ENCODE data around the gene ACAP3.

The ACAP3 gene

DNA sequence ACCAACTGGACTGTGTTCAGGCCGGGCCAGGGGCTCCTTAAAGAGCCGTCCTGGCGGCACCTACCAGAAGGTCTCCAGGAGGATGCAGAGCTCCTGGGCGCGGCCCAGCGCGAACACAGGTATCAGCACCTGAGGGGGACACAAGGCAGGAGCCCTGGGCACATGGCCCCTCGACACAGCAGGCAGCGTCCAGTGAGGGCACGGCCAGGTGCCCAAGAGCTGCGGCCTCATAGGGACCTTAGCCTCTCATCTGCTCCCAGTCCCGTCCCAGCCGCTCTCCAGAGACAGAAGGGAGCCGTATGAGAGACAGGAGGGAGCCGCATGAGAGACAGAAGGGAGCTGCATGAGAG is 6.5 kb upstream of the ACAP3 start:
- no peak overlapping the region for H3K27ac ChIP-seq (replicated peaks)
- H3K27me3 ChIP-seq (ENCODE audit: insufficient read depth, poor library complexity, severe bottlenecking) = no peaks in the 10 kb centered on the region
- no peak overlapping the region for H3K4me3 ChIP-seq (replicated peaks; ENCODE audit: insufficient read depth, low read length)
- DNase-seq (ENCODE audit: low read depth in 1 of 2, low spot score in 1 of 2) = no peak
- TF ChIP-seq, protein P1, sequence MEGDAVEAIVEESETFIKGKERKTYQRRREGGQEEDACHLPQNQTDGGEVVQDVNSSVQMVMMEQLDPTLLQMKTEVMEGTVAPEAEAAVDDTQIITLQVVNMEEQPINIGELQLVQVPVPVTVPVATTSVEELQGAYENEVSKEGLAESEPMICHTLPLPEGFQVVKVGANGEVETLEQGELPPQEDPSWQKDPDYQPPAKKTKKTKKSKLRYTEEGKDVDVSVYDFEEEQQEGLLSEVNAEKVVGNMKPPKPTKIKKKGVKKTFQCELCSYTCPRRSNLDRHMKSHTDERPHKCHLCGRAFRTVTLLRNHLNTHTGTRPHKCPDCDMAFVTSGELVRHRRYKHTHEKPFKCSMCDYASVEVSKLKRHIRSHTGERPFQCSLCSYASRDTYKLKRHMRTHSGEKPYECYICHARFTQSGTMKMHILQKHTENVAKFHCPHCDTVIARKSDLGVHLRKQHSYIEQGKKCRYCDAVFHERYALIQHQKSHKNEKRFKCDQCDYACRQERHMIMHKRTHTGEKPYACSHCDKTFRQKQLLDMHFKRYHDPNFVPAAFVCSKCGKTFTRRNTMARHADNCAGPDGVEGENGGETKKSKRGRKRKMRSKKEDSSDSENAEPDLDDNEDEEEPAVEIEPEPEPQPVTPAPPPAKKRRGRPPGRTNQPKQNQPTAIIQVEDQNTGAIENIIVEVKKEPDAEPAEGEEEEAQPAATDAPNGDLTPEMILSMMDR (IDR thresholded peaks at IDR 0.05; ENCODE audit: insufficient read depth, low read length) = no peak

DNA sequence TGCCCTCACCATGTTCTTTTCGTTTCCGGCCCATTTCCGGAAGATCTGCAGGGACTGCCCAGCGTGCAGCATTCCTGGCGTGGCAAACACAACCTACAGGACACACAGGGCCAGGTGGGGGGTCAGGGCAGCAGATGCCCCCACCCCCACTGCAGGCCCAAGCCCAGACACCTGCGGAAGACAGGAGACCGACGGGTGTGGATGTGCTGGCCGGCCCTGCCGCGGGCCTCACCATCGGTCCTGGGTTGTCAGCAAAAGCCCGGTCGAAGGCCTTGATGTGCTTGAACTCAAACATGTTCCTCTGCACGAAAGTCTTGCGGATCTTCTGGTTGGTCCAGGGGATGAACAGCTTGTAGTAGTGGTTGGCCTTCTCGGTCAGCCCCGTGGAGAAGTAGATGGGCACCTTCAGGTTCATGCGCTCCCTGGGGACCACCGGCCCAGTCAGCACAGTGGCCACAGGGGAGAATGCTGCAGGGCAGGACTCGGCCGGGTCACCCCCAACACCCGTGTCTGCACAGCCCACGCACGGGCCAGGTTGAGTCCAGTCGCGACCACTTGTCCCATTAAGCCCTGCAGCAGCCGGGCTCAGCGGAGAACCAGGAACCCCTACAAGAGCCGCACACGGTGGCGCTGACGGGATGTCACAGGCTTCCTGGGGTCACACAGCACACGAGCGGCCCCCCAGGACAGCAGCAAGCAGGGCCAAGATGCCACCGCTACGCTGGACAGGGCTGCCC is 5.9 kb upstream of the ACAP3 start:
- Histone ChIP-seq H3K4me3 (replicated peaks; ENCODE audit: insufficient read depth, low read length) (no peak overlapping the region), H3K27ac (replicated peaks) (no peak overlapping the region), H3K27me3 (ENCODE audit: insufficient read depth, poor library complexity, severe bottlenecking) (no peaks in the 10 kb centered on the region)
- no peak for DNase-seq (ENCODE audit: low read depth in 1 of 2, low spot score in 1 of 2)
- TF ChIP-seq, protein P2, sequence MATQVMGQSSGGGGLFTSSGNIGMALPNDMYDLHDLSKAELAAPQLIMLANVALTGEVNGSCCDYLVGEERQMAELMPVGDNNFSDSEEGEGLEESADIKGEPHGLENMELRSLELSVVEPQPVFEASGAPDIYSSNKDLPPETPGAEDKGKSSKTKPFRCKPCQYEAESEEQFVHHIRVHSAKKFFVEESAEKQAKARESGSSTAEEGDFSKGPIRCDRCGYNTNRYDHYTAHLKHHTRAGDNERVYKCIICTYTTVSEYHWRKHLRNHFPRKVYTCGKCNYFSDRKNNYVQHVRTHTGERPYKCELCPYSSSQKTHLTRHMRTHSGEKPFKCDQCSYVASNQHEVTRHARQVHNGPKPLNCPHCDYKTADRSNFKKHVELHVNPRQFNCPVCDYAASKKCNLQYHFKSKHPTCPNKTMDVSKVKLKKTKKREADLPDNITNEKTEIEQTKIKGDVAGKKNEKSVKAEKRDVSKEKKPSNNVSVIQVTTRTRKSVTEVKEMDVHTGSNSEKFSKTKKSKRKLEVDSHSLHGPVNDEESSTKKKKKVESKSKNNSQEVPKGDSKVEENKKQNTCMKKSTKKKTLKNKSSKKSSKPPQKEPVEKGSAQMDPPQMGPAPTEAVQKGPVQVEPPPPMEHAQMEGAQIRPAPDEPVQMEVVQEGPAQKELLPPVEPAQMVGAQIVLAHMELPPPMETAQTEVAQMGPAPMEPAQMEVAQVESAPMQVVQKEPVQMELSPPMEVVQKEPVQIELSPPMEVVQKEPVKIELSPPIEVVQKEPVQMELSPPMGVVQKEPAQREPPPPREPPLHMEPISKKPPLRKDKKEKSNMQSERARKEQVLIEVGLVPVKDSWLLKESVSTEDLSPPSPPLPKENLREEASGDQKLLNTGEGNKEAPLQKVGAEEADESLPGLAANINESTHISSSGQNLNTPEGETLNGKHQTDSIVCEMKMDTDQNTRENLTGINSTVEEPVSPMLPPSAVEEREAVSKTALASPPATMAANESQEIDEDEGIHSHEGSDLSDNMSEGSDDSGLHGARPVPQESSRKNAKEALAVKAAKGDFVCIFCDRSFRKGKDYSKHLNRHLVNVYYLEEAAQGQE (IDR thresholded peaks at IDR 0.05; ENCODE audit: insufficient replicate concordance, low read depth) = no peak
- peak; percentile 5; the same call in 1 of the 2 replicates for TF ChIP-seq POLR2AphosphoS5 (IDR thresholded peaks at IDR 0.05; ENCODE audit: low read depth)

DNA sequence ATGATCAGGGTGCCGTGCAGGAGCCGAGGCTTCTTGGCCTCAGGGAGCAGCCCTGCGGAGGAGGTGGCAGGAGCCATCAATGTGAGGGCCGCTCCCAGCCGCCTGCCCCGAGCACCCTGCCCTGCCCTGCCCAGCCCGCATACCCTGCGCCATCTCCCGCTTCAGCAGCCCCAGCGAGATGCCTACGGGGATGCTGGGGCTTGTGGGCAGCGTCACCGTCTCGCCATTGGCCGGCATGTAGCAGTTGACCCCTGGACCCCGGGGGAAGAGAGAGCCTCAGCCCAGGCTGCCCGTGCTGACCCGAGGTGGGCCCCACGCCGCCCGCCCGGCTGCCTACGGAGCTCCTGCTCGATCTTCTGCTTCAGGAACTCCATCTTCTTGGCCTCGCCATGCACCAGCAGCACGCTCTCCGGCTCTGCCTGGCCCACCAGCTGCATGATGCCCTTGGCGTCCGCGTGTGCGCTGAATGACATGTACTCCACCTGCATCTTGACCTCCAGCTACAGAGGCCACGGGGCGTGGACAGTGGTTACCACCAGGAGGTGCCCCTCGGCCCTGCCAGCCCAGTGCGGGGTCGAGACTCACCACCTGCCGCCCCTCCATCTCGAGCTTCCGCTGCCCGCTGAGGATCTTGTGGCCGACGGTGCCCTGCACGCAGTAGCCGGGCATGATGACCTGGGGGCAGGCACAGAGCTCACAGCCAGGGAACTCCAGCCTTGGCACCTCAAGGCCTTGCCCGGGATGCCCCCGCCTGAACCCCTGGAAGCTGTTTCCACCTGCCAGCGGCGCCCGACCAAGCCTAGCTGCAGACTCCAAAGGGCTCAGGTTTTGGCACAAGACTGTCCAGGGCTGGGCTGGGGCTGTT is 5.0 kb upstream of the ACAP3 start:
- TF ChIP-seq, protein P2 (IDR thresholded peaks at IDR 0.05; ENCODE audit: insufficient replicate concordance, low read depth) = no peak
- TF ChIP-seq POLR2AphosphoS5 (IDR thresholded peaks at IDR 0.05; ENCODE audit: low read depth) (peak; percentile 6; the same call in 1 of the 2 replicates), SPI1 (IDR thresholded peaks at IDR 0.05; ENCODE audit: borderline replicate concordance, low read depth) (no peak), GABPA (IDR thresholded peaks at IDR 0.05; ENCODE audit: low read depth) (no peak)
- TF ChIP-seq, protein P1 (IDR thresholded peaks at IDR 0.05; ENCODE audit: insufficient read depth, low read length) = no peak
- Histone ChIP-seq H3K27me3 (ENCODE audit: insufficient read depth, poor library complexity, severe bottlenecking) (no peaks in the 10 kb centered on the region), H3K27ac (replicated peaks) (no peak overlapping the region), H3K4me3 (replicated peaks; ENCODE audit: insufficient read depth, low read length) (no peak overlapping the region)
- DNase-seq (ENCODE audit: low read depth in 1 of 2, low spot score in 1 of 2) = no peak

Measured in HL-60 (cell line).